HEK293T (cell line): ENCODE data around the gene SLC7A14.

Experiments
- CTBP1 ChIP-seq: fragments of 450-650 bp; IDR thresholded peaks from 2 replicates; pipeline ENCODE4 v1.6.1; 2016; ENCODE audit warnings: borderline replicate concordance
- FOXM1 ChIP-seq: fragments of 450-650 bp; IDR thresholded peaks from 2 replicates; pipeline ENCODE4 v1.6.1; 2017; ENCODE audit warnings: mild to moderate bottlenecking, borderline replicate concordance
- HDGF ChIP-seq: fragments of 450-650 bp; IDR thresholded peaks from 2 replicates; pipeline ENCODE4 v1.6.1; 2017; ENCODE audit warnings: antibody characterized with exemption, borderline replicate concordance
- LEF1 ChIP-seq: fragments of 450-650 bp; IDR thresholded peaks from 2 replicates; pipeline ENCODE4 v1.6.1; 2017; ENCODE audit warnings: mild to moderate bottlenecking, borderline replicate concordance
- SP1 ChIP-seq: fragments of 450-650 bp; IDR thresholded peaks from 2 replicates; pipeline ENCODE4 v1.6.1; 2017
- SUZ12 ChIP-seq: fragments of 450-650 bp; IDR thresholded peaks from 2 replicates; pipeline ENCODE4 v1.6.1; 2016; ENCODE audit warnings: mild to moderate bottlenecking

GRCh38 chr3:170603770-170604510, 18.1 kb upstream of the SLC7A14 start:
- TF ChIP-seq HDGF (no peak), SP1 (no peak), SUZ12 (no peak), CTBP1 (no peak), LEF1 (no peak), FOXM1 (no peak)
